ENCODE results near the gene ZCRB1.

ZCRB1 gene

GRCh38 chr12:42266579-42267230, 59.2 kb downstream of the ZCRB1 start:
- no peak for DNase-seq (ENCODE audit: insufficient read length)
- FAIRE-seq, result no peak
- TF ChIP-seq POLR2AphosphoS5 (IDR thresholded peaks at IDR 0.05; ENCODE audit: low read depth, low read length) (no peak), POLR2A (IDR thresholded peaks at IDR 0.05; ENCODE audit: low read depth, low read length) (no peak), TAF1 (IDR thresholded peaks at IDR 0.05; ENCODE audit: borderline replicate concordance, low read depth, low read length) (no peak)

- TF ChIP-seq TAF1 (IDR thresholded peaks at IDR 0.05; ENCODE audit: borderline replicate concordance, low read depth, low read length), result no peak
- TF ChIP-seq POLR2AphosphoS5 (IDR thresholded peaks at IDR 0.05; ENCODE audit: low read depth, low read length), result no peak
- TF ChIP-seq POLR2A (IDR thresholded peaks at IDR 0.05; ENCODE audit: low read depth, low read length), result no peak
- DNase-seq (ENCODE audit: insufficient read length), result no peak
- no peak for FAIRE-seq
These were observed 63.6 kb downstream of the ZCRB1 start for GRCh38 chr12:42262271-42262670.
